Heart left ventricle (tissue), 16 donors: ENCODE results near the gene P4HTM. TPM values are rescaled to one million over a fixed set of nuclear protein-coding genes. Genes with fewer than 3 reads are reported as not detected.
A peak's percentile ranks its signal among the peaks of the same experiment; 100 is the strongest.

Source experiments
- ATAC-seq, 4 donors: fragments of 200-7000 bp; cut with Tn5 transposase; one replicate each; pipeline ENCODE4 v1.9.1; 2020 to 2022; ENCODE audit warnings: moderate library complexity in 4 of 4, mild to moderate bottlenecking in 3 of 4, moderate number of reproducible peaks in 1 of 4
- DNase-seq, 5 donors: peaks; one replicate each; pipeline ENCODE4 v3.0.0-alpha.2; 2020
- H3K27ac ChIP-seq, 12 donors: fragments of 200-600 bp; sonication (generic) in 4 of 12; one replicate each; pipeline versions ENCODE4 v1.5.0 to v1.8.0; 2016 to 2022; ENCODE audit warnings: mild to moderate bottlenecking in 2 of 12
- H3K27me3 ChIP-seq, 9 donors: fragments of 200-600 bp; sonication (generic) in 2 of 9; one replicate each; pipeline versions ENCODE4 v1.5.1 to v1.8.0; 2016 to 2022; ENCODE audit warnings: mild to moderate bottlenecking in 3 of 9
- H3K36me3 ChIP-seq, 9 donors: fragments of 200-600 bp; sonication (generic) in 2 of 9; one replicate each; pipeline versions ENCODE4 v1.5.0 to v1.8.0; 2018 to 2022; ENCODE audit warnings: mild to moderate bottlenecking in 2 of 9
- H3K4me1 ChIP-seq, 12 donors: fragments of 200-600 bp; sonication (generic) in 4 of 12; one replicate each; pipeline versions ENCODE4 v1.5.0 to v1.8.0; 2016 to 2022; ENCODE audit warnings: mild to moderate bottlenecking in 3 of 12
- H3K4me3 ChIP-seq, 12 donors: fragments of 200-600 bp; sonication (generic) in 4 of 12; one replicate each; pipeline versions ENCODE4 v1.5.0 to v1.8.0; 2017 to 2022; ENCODE audit warnings: mild to moderate bottlenecking in 9 of 12, moderate library complexity in 4 of 12
- H3K9me3 ChIP-seq, 12 donors: fragments of 200-600 bp; sonication (generic) in 4 of 12; one replicate each; pipeline versions ENCODE4 v1.5.0 to v1.8.0; 2016 to 2022; ENCODE audit warnings: mild to moderate bottlenecking in 1 of 12
- CTCF ChIP-seq, 12 donors: fragments of 200-600 bp; sonication (generic) in 4 of 12; IDR thresholded peaks; one replicate each; pipeline versions ENCODE4 v1.5.0 to v1.8.0; 2018 to 2022; ENCODE audit warnings: antibody characterized with exemption in 12 of 12, mild to moderate bottlenecking in 5 of 12
- POLR2A ChIP-seq, 2 donors: fragments of 450-650 bp; IDR thresholded peaks; one replicate each; pipeline ENCODE4 v1.6.1; 2017; ENCODE audit warnings: antibody characterized with exemption in 2 of 2, mild to moderate bottlenecking in 2 of 2, moderate library complexity in 2 of 2
- WGBS, 4 donors: extraction: QIAGEN DNeasy Blood & Tissue Kit in 2 of 4; methylation state at CpG; one replicate each; pipeline versions ENCODE4 v1.1.5 to v1.1.7; 2013 to 2018; 5-methylcytosine and 5-hydroxymethylcytosine counted together
- intact Hi-C, 10 donors: fragments of 100-400 bp; cut with DNase I; formaldehyde crosslinking; loops; one replicate each; pipeline versions ENCODE4 v1.11.1 to v1.14.2; 2022
- polyA plus RNA-seq, 2 donors: library from polyadenylated mRNA; stranded (reverse); fragments of 200-250 nt; gene quantifications; one replicate each; pipeline ENCODE4 v1.2.3, GENCODE V29; 2013
- total RNA-seq, 9 donors: library from RNA; depleted of rRNA in 2 of 9; stranded (reverse); fragments of >200 nt in 2 of 9; fragmentation: NEBNext Ultra II Directional in 3 of 9; extraction: Animal tissue kit (Norgen Biotek cat#: 25700) in 3 of 9; gene quantifications; one replicate each; pipeline versions ENCODE4 v1.1.0 to v1.2.4, GENCODE V29; 2016 to 2023
- donor health status: ischemic (EF 13 %, LVEDD 7.1; RV severe dilation, severe dysfunction).
- donor health status: healthy with polysubstance abuse.
- donor health status: DM: no; HTN: yes; CAD: no.
- donor health status: DM: no; HTN: no; CAD: no.
- donor health status: ischemic (EF 25% LVEDD 6.9; RV normal size, moderate dysfunction).
- donor health status: ischemic (EF 25% LVEDD 5.7; RV mildly dilated, moderate dysfunction).
- donor health status: healthy.
- donor health status: DM: yes; HTN: yes; CAD: no.
- donor health status: ischemic (EF 35%, LVEDD 5.7; RV mildly dilated, moderate dysfunction).
- donor health status: nonischemic (EF 11% LVEDD 7.7; RV severe dilation, severe dysfunction).
- donor health status: DM: yes; HTN: yes; CAD: no.
- donor health status: PGD.
- donor health status: ischemic (EF 29% LVEDD 5.4; RV normal size, mild dysfunction).
- donor health status: nonischemic (EF 23%, LVEDD 6.1; RV moderate dilation, normal function).

P4HTM gene
- total and polyA plus RNA-seq, 11 donors = 19.0 to 42.7 (median 33.9) TPM

GRCh38 chr3:49016414-49017228 lies 26.6 kb downstream of the P4HTM start:
- Histone ChIP-seq H3K36me3 (peaks cover 0 to 52% (median 36%) of the 10 kb centered on the region in 9 donors), H3K4me3 (peak overlapping the region in 2 of 12 donors; percentile 96 to 98), H3K27me3 (no peaks in the 10 kb centered on the region), H3K4me1 (peaks cover 0 to 53% (median 36%) of the 10 kb centered on the region in 12 donors), H3K9me3 (no peaks in the 10 kb centered on the region), H3K27ac (no peak overlapping the region)
- 76 to 89% (median 81%) methylated on average over 3 to 6 of the region's 6 CpGs for WGBS, 4 donors
- ATAC-seq = no peak
- intact Hi-C loops = loop anchor here in 1 of 10 donors (1.0 kb wide), 1 partner anchor 21 kb away; no protein-coding TSS in a partner anchor
- no peak for TF ChIP-seq CTCF (IDR thresholded peaks at IDR 0.05)
- no peak for DNase-seq

GRCh38 chr3:49017229-49017970 lies 27.4 kb downstream of the P4HTM start:
- DNase-seq (no peak), ATAC-seq (no peak)
- Histone ChIP-seq H3K27me3 (no peaks in the 10 kb centered on the region), H3K36me3 (peaks cover 0 to 44% (median 35%) of the 10 kb centered on the region in 9 donors), H3K4me1 (peaks cover 0 to 50% (median 35%) of the 10 kb centered on the region in 12 donors), H3K27ac (peak overlapping the region in 11 of 12 donors; percentile 10 to 87 (median 78)), H3K4me3 (peak overlapping the region; percentile 63 to 98 (median 88)), H3K9me3 (no peaks in the 10 kb centered on the region)
- TF ChIP-seq CTCF (IDR thresholded peaks at IDR 0.05) (no peak), POLR2A (IDR thresholded peaks at IDR 0.05) (no peak)
- WGBS, 4 donors = 9 to 39% (median 14%) methylated on average over 5 to 23 of the region's 23 CpGs
- intact Hi-C loops = loop anchor here in 1 of 10 donors (1.0 kb wide), 1 partner anchor 22 kb away; no protein-coding TSS in a partner anchor

GRCh38 chr3:49017971-49018706 lies 28.1 kb downstream of the P4HTM start, which contains the start of gene DALRD3:
Gene DALRD3 (minus strand): TSS chr3:49018580. CDS start chr3:49018564, 16 bp downstream.
- DNase-seq (peak; percentile 72 to 79 (median 74)), ATAC-seq (peak in 2 of 4 donors; percentile 6 to 10)
- Histone ChIP-seq H3K9me3 (no peaks in the 10 kb centered on the region), H3K27ac (peak within 1 kb of the TSS in 11 of 12 donors; percentile 10 to 100 (median 78)), H3K4me3 (peak within 1 kb of the TSS; percentile 63 to 100 (median 88)), H3K4me1 (peaks cover 0 to 50% (median 36%) of the 10 kb centered on the region in 12 donors), H3K36me3 (peaks cover 0 to 41% (median 36%) of the 10 kb centered on the region in 9 donors), H3K27me3 (no peaks in the 10 kb centered on the region)
- WGBS, 4 donors = 0% methylated on average over 40 to 85 of the region's 85 CpGs
- no peak for TF ChIP-seq CTCF (IDR thresholded peaks at IDR 0.05)
- peak in 1 of 2 donors; percentile 67 for TF ChIP-seq POLR2A (IDR thresholded peaks at IDR 0.05)
- intact Hi-C loops = loop anchor here in 1 of 10 donors (1.0 kb wide), 1 partner anchor 23 kb away; no protein-coding TSS in a partner anchor
